GM23338 (cell line): ENCODE measurements around the gene INPP1. TPM values are rescaled to one million over a fixed set of nuclear protein-coding genes. Genes with fewer than 3 reads are reported as not detected.

Experiments used
- ATAC-seq: fragments of 200-7000 bp; cut with Tn5 transposase; 3 replicates; pipeline ENCODE4 v1.9.1; 2020
- DNase-seq: peaks from one replicate; pipeline ENCODE4 v3.0.0-alpha.2; 2015; ENCODE audit warnings: low spot score
- H2AFZ ChIP-seq: fragments of 200-600 bp; sonication (generic); 2 replicates; pipeline ENCODE4 v1.8.0; 2016; ENCODE audit warnings: antibody characterized with exemption, mild to moderate bottlenecking, moderate library complexity
- H3F3A ChIP-seq: fragments of 200-600 bp; sonication (generic); replicated peaks from 2 replicates; pipeline ENCODE4 v1.8.0; 2017; ENCODE audit warnings: antibody characterized with exemption, mixed run types, low read depth
- H3K27ac ChIP-seq: fragments of 200-600 bp; sonication (generic); 2 replicates; pipeline ENCODE4 v1.6.1; 2016; ENCODE audit warnings: low read depth
- H3K27me3 ChIP-seq: fragments of 200-600 bp; sonication (generic); 2 replicates; pipeline ENCODE4 v1.8.0; 2016; ENCODE audit warnings: mild to moderate bottlenecking, mixed run types, moderate library complexity; ENCODE audit not compliant: insufficient read depth
- H3K36me3 ChIP-seq: fragments of 200-600 bp; sonication (generic); 2 replicates; pipeline ENCODE4 v1.8.0; 2016; ENCODE audit warnings: mild to moderate bottlenecking; ENCODE audit not compliant: insufficient read depth
- H3K4me1 ChIP-seq: fragments of 200-600 bp; sonication (generic); 2 replicates; pipeline ENCODE4 v1.8.0; 2016; ENCODE audit warnings: mild to moderate bottlenecking, moderate library complexity; ENCODE audit not compliant: insufficient read depth
- H3K4me2 ChIP-seq: fragments of 200-600 bp; sonication (generic); 2 replicates; pipeline ENCODE4 v1.7.1; 2017; ENCODE audit warnings: mixed run types
- H3K4me3 ChIP-seq: fragments of 200-600 bp; sonication (generic); 2 replicates; pipeline ENCODE4 v1.6.1; 2016; ENCODE audit warnings: mixed run types
- H3K79me2 ChIP-seq: fragments of 200-600 bp; sonication (generic); replicated peaks from 2 replicates; pipeline ENCODE4 v1.8.0; 2017; ENCODE audit warnings: mild to moderate bottlenecking; ENCODE audit not compliant: insufficient read depth
- H3K9me2 ChIP-seq: fragments of 200-600 bp; sonication (generic); 2 replicates; pipeline ENCODE4 v1.8.0; 2017; ENCODE audit not compliant: insufficient read depth
- H4K20me1 ChIP-seq: fragments of 200-600 bp; sonication (generic); replicated peaks from 2 replicates; pipeline ENCODE4 v1.8.0; 2017; ENCODE audit warnings: mild to moderate bottlenecking; ENCODE audit not compliant: insufficient read depth
- H3K27ac Mint-ChIP-seq: 2 replicates; pipeline ENCODE4 v1.8.0; 2020; ENCODE audit warnings: inconsistent platforms, mild to moderate bottlenecking, moderate library complexity, mixed read lengths
- H3K27me3 Mint-ChIP-seq: 3 replicates; pipeline ENCODE4 v1.8.0; 2022; ENCODE audit warnings: low read depth, mild to moderate bottlenecking, moderate library complexity, mixed read lengths, inconsistent platforms; ENCODE audit not compliant: insufficient read depth, poor library complexity
- H3K36me3 Mint-ChIP-seq: 3 replicates; pipeline ENCODE4 v1.8.0; 2021; ENCODE audit warnings: low read depth, mild to moderate bottlenecking, inconsistent platforms, moderate library complexity, mixed read lengths
- H3K4me1 Mint-ChIP-seq: 3 replicates; pipeline ENCODE4 v1.8.0; 2020; ENCODE audit warnings: mild to moderate bottlenecking, inconsistent platforms, mixed read lengths
- H3K4me3 Mint-ChIP-seq: 3 replicates; pipeline ENCODE4 v1.8.0; 2021; ENCODE audit warnings: moderate library complexity, mild to moderate bottlenecking, inconsistent platforms, mixed read lengths
- H3K9me3 Mint-ChIP-seq: 3 replicates; pipeline ENCODE4 v1.8.0; 2020; ENCODE audit warnings: moderate library complexity, mild to moderate bottlenecking, inconsistent platforms, mixed read lengths
- CREB1 ChIP-seq: fragments of 250-450 bp; sonication (Bioruptor Pico); IDR thresholded peaks from 2 replicates; pipeline ENCODE4 v1.5.0; 2020; ENCODE audit warnings: low read depth, mild to moderate bottlenecking, moderate library complexity
- CTCF ChIP-seq, 2 experiments: fragments of 200-600 bp in 1 of 2; sonication (generic) in 1 of 2; conservative IDR thresholded peaks; 2 replicates each; pipeline versions ENCODE4 v1.5.1 to v1.6.1; 2016 to 2017; ENCODE audit warnings: antibody characterized with exemption in 2 of 2, low read depth in 2 of 2, mild to moderate bottlenecking in 2 of 2, moderate library complexity in 1 of 2
- ETS1 ChIP-seq: IDR thresholded peaks from 2 replicates; pipeline ENCODE4 v1.6.1; 2016; ENCODE audit warnings: antibody characterized with exemption
- EZH2 ChIP-seq: fragments of 200-600 bp; sonication (generic); IDR thresholded peaks from one replicate; pipeline ENCODE4 v1.8.0; 2017; ENCODE audit warnings: antibody characterized with exemption, mild to moderate bottlenecking, low read depth; ENCODE audit not compliant: unreplicated experiment
- JUNB ChIP-seq: IDR thresholded peaks from one replicate; pipeline ENCODE4 v1.6.1; 2016; ENCODE audit warnings: antibody characterized with exemption; ENCODE audit not compliant: unreplicated experiment
- NANOG ChIP-seq: IDR thresholded peaks from 2 replicates; pipeline ENCODE4 v1.6.1; 2016; ENCODE audit warnings: antibody characterized with exemption, borderline replicate concordance
- POLR2AphosphoS5 ChIP-seq: IDR thresholded peaks from 2 replicates; pipeline ENCODE4 v1.6.1; 2016; ENCODE audit warnings: antibody characterized with exemption, low read depth
- REST ChIP-seq: IDR thresholded peaks from one replicate; pipeline ENCODE4 v1.6.1; 2018; ENCODE audit warnings: antibody characterized with exemption; ENCODE audit not compliant: unreplicated experiment
- STAT1 ChIP-seq: IDR thresholded peaks from one replicate; pipeline ENCODE4 v1.6.1; 2016; ENCODE audit warnings: antibody characterized with exemption; ENCODE audit not compliant: unreplicated experiment
- ZNF114 ChIP-seq: fragments of 250-450 bp; sonication (Bioruptor Pico); IDR thresholded peaks from 2 replicates; pipeline ENCODE4 v1.5.0; 2020; ENCODE audit warnings: mild to moderate bottlenecking, moderate library complexity
- ZNF331 ChIP-seq: fragments of 250-450 bp; sonication (Bioruptor Pico); IDR thresholded peaks from 2 replicates; pipeline ENCODE4 v1.5.0; 2020; ENCODE audit warnings: low read depth, mild to moderate bottlenecking, moderate library complexity
- ZNF462 ChIP-seq: fragments of 250-450 bp; sonication (Bioruptor Pico); IDR thresholded peaks from 2 replicates; pipeline ENCODE4 v1.5.0; 2020; ENCODE audit warnings: mild to moderate bottlenecking, moderate library complexity
- polyA plus RNA-seq: library from polyadenylated mRNA; unstranded; fragments of >200 nt; fragmentation: Nextera tagmentation; extraction: Ambion mirVana; gene quantifications from 2 replicates; pipeline ENCODE4 v1.2.1, GENCODE V29; 2016
- total RNA-seq: library from RNA; depleted of rRNA; stranded (reverse); fragments of >200 nt; shearing (Covaris generic); gene quantifications from 2 replicates; pipeline ENCODE4 v1.2.3, GENCODE V29; 2014

INPP1 gene
- total and polyA plus RNA-seq, 2 experiments from 2014 or later = 2.6 to 6.5 TPM

GRCh38 chr2:190355968-190356644, 12.7 kb downstream of the INPP1 start:
- H2AFZ ChIP-seq = peak overlapping the region; percentile 25; the same call in 1 of the 2 replicates
- no peaks in the 10 kb centered on the region for H3F3A ChIP-seq
- no peaks in the 10 kb centered on the region; the same call in 2 of the 3 replicates for H3K9me3 Mint-ChIP-seq
- TF ChIP-seq ZNF462 (CRISPR knock-in tag) (no peak), NANOG (no peak), ZNF331 (CRISPR knock-in tag) (no peak), CREB1 (no peak), ETS1 (no peak), EZH2 (no peak), CTCF (conservative IDR thresholded peaks at IDR 0.05; ENCODE audit: low read depth in 2 of 2) (no peak), ZNF114 (CRISPR knock-in tag) (no peak), REST (no peak), JUNB (no peak), STAT1 (no peak), POLR2AphosphoS5 (no peak)
- peaks cover 1% of the 10 kb centered on the region for H3K27me3 Mint-ChIP-seq
- no peak overlapping the region for H3K4me3 ChIP-seq
- no peaks in the 10 kb centered on the region for H3K9me2 ChIP-seq
- no peak overlapping the region for H3K4me3 Mint-ChIP-seq
- H3K36me3 ChIP-seq = no peaks in the 10 kb centered on the region
- H3K27me3 ChIP-seq = no peaks in the 10 kb centered on the region
- no peak overlapping the region for H3K27ac ChIP-seq
- no peaks in the 10 kb centered on the region for H3K36me3 Mint-ChIP-seq
- ATAC-seq (peak; percentile 52; the same call in 2 of the 3 replicates), DNase-seq (no peak)
- peaks cover 13% of the 10 kb centered on the region for H3K4me1 Mint-ChIP-seq
- H3K79me2 ChIP-seq = no peaks in the 10 kb centered on the region
- no peaks in the 10 kb centered on the region for H4K20me1 ChIP-seq
- H3K4me2 ChIP-seq = no peak overlapping the region
- H3K27ac Mint-ChIP-seq = no peak overlapping the region
- H3K4me1 ChIP-seq = no peaks in the 10 kb centered on the region
